ENCODE results near the gene CFAP45. TPM values are rescaled to one million over a fixed set of nuclear protein-coding genes. Genes with fewer than 3 reads are reported as not detected.

CFAP45 gene
- total RNA-seq, 4 donors from 2014 or later, result 0.46 to 3.0 (median 0.66) TPM

GRCh38 chr1:159889202-159889601 lies 10.8 kb downstream of the CFAP45 start:
- H3K4me3 ChIP-seq (ENCODE audit: low read depth, poor library complexity, severe bottlenecking), result no peak overlapping the region
- no peak for DNase-seq (ENCODE audit: low spot score in 2 of 2)
- TF ChIP-seq POLR2A (IDR thresholded peaks at IDR 0.05) (no peak), CTCF (IDR thresholded peaks at IDR 0.05) (no peak)
- intact Hi-C loops (cut with DNase I; ENCODE audit: low total_unique reads), result no loop called here
- WGBS, 2 donors, result 93 to 94% methylated on average over 4 of the region's 4 CpGs

DNA sequence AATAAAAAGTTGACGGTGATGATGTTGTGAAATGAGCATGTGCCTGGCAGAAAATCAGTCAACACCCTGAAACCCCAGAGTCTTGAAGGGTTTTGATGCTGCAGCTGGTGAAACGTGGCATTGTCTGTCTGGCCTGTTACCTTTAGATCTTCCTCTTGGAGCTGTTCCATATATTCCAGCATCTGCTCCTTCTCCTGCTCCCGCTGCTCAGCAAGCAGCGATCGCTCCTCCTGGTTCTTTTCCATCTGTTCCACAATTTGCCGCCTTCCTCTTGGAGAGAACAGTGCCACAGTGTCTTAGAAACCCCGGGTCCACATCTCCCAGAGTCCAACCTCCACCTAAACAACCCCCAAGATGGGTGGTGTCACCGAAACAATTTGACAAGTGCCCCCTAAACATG lies 15.7 kb downstream of the CFAP45 start:
- WGBS, 2 donors, result 69 to 80% methylated on average over 8 of the region's 8 CpGs

GRCh38 chr1:159883134-159883533 lies 16.8 kb downstream of the CFAP45 start:
- DNase-seq (ENCODE audit: low spot score in 2 of 2), result no peak
- intact Hi-C loops (cut with DNase I; ENCODE audit: low total_unique reads), result no loop called here
- H3K4me3 ChIP-seq (ENCODE audit: low read depth, poor library complexity, severe bottlenecking), result no peak overlapping the region
- no peak for TF ChIP-seq POLR2A (IDR thresholded peaks at IDR 0.05)
- no peak for TF ChIP-seq CTCF (IDR thresholded peaks at IDR 0.05)
- WGBS, 2 donors, result 67 to 91% methylated on average over 4 of the region's 4 CpGs

More for the DNA sequence above, 15.7 kb downstream of the CFAP45 start:
- DNase-seq (ENCODE audit: low spot score in 2 of 2), result no peak
- no peak for TF ChIP-seq POLR2A (IDR thresholded peaks at IDR 0.05)
- TF ChIP-seq CTCF (IDR thresholded peaks at IDR 0.05), result no peak
- no peak overlapping the region for H3K4me3 ChIP-seq (ENCODE audit: low read depth, poor library complexity, severe bottlenecking)
- intact Hi-C loops (cut with DNase I; ENCODE audit: low total_unique reads), result loop anchor here (2.0 kb wide), 1 partner anchor 81 kb away; the partner anchor contains the start of gene FCRL6

DNA sequence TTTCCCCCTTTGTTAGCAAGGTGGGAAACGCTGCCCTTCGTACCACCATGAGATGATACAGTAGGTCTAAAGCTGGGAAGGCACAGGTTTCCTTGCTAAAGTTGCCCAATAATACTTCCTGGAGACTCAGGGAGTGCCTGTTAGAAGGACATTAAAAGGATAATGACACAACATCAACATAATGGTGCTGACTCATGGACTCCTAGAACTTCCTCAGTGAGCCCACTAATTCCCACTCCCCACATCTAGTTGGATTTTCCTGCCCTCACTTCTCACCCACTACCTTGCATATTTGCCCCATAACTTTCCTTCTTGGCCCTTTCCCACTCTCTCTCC lies 17.5 kb downstream of the CFAP45 start:
- DNase-seq (ENCODE audit: low spot score in 2 of 2), result no peak
- TF ChIP-seq CTCF (IDR thresholded peaks at IDR 0.05) (no peak), POLR2A (IDR thresholded peaks at IDR 0.05) (no peak)
- WGBS, 2 donors, result 70 to 83% methylated on average over 2 of the region's 2 CpGs
- intact Hi-C loops (cut with DNase I; ENCODE audit: low total_unique reads), result no loop called here
- no peak overlapping the region for H3K4me3 ChIP-seq (ENCODE audit: low read depth, poor library complexity, severe bottlenecking)

DNA sequence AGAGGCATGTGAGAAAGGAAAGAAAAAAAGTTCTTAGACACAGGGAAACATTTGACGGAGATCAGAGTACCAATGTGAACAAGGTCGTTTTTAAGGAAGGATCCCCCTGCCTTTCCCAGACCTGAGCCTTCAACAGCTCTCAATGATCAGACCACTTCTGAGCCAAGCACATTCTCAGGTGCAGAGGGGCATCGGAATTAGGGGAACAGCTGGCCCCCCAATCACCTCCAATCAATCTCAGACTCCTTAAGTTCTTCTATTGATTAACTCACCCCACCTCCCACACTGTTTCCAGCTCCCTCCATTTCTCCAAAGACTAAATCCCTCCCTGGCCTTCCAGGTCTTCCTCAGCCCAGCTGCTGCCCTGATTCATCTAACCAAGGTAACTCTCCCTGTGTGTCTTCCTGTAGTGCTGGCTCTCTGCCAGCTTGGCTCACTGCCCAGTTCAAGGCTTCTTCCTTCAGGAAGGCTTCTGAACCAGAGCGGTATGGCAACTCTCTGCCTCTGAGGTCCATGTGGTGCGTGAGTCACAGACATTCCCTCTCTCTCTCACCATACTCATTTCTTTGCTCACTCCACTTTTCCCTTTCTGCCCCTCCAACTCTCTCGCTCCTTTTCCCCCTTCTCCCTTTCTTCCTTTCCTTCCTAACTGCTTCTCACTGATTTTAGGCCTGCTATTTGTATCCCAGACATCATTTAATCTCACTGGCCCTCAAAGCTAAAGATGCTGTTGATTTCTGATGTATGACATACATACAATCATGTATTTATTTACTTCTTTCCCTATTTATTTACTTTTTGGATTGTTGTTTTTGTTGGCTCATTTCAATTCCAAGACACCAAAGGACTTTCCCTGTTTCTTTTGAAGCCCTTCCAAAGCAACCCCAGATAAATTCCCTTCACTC lies 18.1 kb downstream of the CFAP45 start:
- DNase-seq (ENCODE audit: low spot score in 2 of 2), result peak; percentile 92 to 97
- no peak for TF ChIP-seq CTCF (IDR thresholded peaks at IDR 0.05)
- TF ChIP-seq POLR2A (IDR thresholded peaks at IDR 0.05), result no peak
- WGBS, 2 donors, result 42 to 51% methylated on average over 6 of the region's 6 CpGs
- no peak overlapping the region for H3K4me3 ChIP-seq (ENCODE audit: low read depth, poor library complexity, severe bottlenecking)
- intact Hi-C loops (cut with DNase I; ENCODE audit: low total_unique reads), result no loop called here

All from lower leg skin (tissue), 4 donors.